Nephron progenitor cell (in vitro differentiated cells): ENCODE results near the gene CASS4.

Experiments used
- DNase-seq: peaks from one replicate; pipeline ENCODE4 v3.0.0; 2021
- H3K27ac Mint-ChIP-seq: 2 replicates; pipeline ENCODE4 v1.8.0; 2021; ENCODE audit warnings: mild to moderate bottlenecking, moderate library complexity, mixed read lengths
- H3K27me3 Mint-ChIP-seq: 2 replicates; pipeline ENCODE4 v1.8.0; 2021; ENCODE audit warnings: mild to moderate bottlenecking, low read depth, mixed read lengths; ENCODE audit not compliant: poor library complexity
- H3K36me3 Mint-ChIP-seq: 2 replicates; pipeline ENCODE4 v1.8.0; 2021; ENCODE audit warnings: low read depth, mixed read lengths
- H3K4me1 Mint-ChIP-seq: 2 replicates; pipeline ENCODE4 v1.8.0; 2021; ENCODE audit warnings: mixed read lengths
- H3K4me3 Mint-ChIP-seq: 2 replicates; pipeline ENCODE4 v1.8.0; 2021; ENCODE audit warnings: mild to moderate bottlenecking, moderate library complexity, mixed read lengths
- H3K9me3 Mint-ChIP-seq: 2 replicates; pipeline ENCODE4 v1.8.0; 2021; ENCODE audit warnings: mild to moderate bottlenecking, moderate library complexity, mixed read lengths
- CTCF ChIP-seq: fragments of 200-600 bp; sonication (generic); IDR thresholded peaks from 2 replicates; pipeline ENCODE4 v1.5.0; 2021; ENCODE audit warnings: antibody characterized with exemption

Gene CASS4

DNA sequence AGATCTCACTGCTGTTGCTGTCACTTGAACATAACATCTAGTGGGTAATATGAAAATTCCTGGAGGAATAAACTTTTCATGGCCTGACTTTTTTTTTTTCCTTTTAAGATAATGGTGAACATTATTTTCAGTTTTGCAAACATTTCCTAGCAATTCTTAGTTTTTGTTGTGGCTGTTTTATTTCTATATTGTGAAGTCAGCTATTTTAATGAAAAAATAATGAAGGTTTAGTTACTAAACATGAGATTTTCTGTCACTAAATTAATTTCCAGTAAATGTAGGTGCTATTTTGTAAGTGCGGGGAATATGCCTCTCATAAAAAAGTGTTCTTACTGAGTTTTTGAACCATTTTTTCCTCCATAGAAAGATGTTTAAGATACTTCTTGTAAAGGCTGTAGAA is 89.1 kb downstream of the CASS4 start:
- Mint-ChIP-seq H3K36me3 (peaks cover 28% of the 10 kb centered on the region), H3K4me3 (no peak overlapping the region), H3K4me1 (no peaks in the 10 kb centered on the region), H3K9me3 (no peaks in the 10 kb centered on the region), H3K27ac (no peak overlapping the region), H3K27me3 (no peaks in the 10 kb centered on the region)
- no peak for DNase-seq
- TF ChIP-seq CTCF = no peak

GRCh38 chr20:56503916-56504315 is 91.9 kb downstream of the CASS4 start:
- Mint-ChIP-seq H3K36me3 (peaks cover 4% of the 10 kb centered on the region), H3K27me3 (no peaks in the 10 kb centered on the region), H3K4me3 (no peak overlapping the region), H3K4me1 (no peaks in the 10 kb centered on the region), H3K27ac (peak overlapping the region; percentile 57), H3K9me3 (no peaks in the 10 kb centered on the region)
- DNase-seq = no peak
- no peak for TF ChIP-seq CTCF

DNA sequence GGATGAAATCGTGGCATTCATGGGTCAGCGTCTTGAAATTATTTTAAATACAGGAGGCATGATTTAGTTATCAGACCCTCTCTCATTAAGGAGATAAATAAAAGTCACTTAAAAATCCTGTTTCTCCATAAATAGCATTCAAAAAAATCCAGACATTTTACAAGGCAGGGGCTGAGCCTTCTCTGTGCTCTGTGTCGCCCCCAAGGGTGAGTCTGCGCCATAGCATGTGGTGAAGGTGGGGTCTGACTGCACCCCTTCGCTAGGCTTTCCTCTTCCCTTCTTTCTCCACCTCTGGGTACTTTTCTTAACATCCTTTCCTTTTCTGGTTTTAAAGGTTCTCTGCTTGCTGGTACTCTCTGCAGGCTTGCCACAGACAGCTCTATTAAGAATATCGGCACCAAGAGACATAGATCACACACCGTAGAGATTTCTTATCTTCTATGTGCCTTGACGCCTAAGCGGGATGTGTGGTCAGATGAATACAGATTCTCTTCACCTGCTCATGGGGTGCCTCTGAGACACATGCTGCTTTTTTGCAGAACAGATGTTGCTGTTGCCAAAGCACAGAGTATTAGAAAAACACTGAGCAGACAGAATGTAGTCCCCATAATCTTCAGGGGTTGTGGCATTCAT is 92.4 kb downstream of the CASS4 start:
- Mint-ChIP-seq H3K36me3 (peaks cover 4% of the 10 kb centered on the region), H3K4me1 (no peaks in the 10 kb centered on the region), H3K4me3 (no peak overlapping the region), H3K27me3 (no peaks in the 10 kb centered on the region), H3K27ac (peak overlapping the region; percentile 57), H3K9me3 (no peaks in the 10 kb centered on the region)
- DNase-seq = peak; percentile 28
- TF ChIP-seq CTCF = peak; percentile 46

- Mint-ChIP-seq H3K36me3 (peaks cover 4% of the 10 kb centered on the region), H3K4me3 (no peak overlapping the region), H3K27ac (no peak overlapping the region), H3K27me3 (no peaks in the 10 kb centered on the region), H3K4me1 (no peaks in the 10 kb centered on the region), H3K9me3 (no peaks in the 10 kb centered on the region)
- no peak for TF ChIP-seq CTCF
- DNase-seq = no peak
Measured at GRCh38 chr20:56506103-56506502, 94.0 kb downstream of the CASS4 start.
